ENCODE measurements around the gene MED6.
A peak's percentile ranks its signal among the peaks of the same experiment; 100 is the strongest.

Gene MED6, protein sequence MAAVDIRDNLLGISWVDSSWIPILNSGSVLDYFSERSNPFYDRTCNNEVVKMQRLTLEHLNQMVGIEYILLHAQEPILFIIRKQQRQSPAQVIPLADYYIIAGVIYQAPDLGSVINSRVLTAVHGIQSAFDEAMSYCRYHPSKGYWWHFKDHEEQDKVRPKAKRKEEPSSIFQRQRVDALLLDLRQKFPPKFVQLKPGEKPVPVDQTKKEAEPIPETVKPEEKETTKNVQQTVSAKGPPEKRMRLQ

DNA sequence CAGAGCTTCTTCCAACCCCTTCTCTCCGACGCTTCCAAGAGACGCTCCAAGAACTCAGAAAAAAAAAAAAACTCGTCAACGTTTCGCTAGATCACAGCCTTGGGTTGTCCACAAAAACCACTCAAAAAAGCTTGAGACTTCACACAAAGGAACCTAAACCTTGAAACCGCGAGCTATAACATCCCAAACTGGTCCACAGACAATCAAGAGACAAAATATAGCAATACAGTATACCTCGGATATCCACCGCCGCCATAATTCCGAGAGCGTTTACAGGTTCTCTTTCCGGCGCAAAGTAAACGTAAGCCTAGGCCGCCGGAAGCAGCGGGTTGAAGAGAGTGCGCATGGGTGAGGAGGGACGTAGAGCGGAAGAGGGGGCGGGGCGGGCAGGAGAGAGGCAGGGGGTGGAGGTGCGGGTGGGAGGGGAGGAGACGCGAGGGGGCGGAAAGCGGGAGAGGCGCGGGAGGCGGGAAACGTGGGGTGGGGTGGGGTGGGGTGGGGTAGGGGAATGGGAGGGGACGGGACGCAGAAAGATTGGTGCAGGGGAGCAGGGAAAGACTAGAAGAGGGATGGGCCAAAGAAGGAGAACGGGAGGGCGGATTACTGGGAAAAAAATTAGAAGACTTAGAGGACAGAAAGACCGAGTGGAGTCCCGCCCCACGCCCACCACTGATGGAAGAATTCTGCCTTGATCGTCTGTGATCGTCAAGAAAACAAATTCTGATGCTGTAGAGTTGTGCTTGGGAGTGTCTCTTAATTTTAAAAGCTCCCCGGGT is at the start of gene MED6:
Gene MED6 (minus strand): TSS at position 274 of the 776 bp plus-strand sequence. CDS start 18 bp downstream, at position 256.
- peak within 1 kb of the TSS; percentile 99 for H3K4me3 ChIP-seq (ENCODE audit: low read depth, low read length)
- TF ChIP-seq, protein P1, sequence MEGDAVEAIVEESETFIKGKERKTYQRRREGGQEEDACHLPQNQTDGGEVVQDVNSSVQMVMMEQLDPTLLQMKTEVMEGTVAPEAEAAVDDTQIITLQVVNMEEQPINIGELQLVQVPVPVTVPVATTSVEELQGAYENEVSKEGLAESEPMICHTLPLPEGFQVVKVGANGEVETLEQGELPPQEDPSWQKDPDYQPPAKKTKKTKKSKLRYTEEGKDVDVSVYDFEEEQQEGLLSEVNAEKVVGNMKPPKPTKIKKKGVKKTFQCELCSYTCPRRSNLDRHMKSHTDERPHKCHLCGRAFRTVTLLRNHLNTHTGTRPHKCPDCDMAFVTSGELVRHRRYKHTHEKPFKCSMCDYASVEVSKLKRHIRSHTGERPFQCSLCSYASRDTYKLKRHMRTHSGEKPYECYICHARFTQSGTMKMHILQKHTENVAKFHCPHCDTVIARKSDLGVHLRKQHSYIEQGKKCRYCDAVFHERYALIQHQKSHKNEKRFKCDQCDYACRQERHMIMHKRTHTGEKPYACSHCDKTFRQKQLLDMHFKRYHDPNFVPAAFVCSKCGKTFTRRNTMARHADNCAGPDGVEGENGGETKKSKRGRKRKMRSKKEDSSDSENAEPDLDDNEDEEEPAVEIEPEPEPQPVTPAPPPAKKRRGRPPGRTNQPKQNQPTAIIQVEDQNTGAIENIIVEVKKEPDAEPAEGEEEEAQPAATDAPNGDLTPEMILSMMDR (IDR thresholded peaks at IDR 0.05; ENCODE audit: low read depth, low read length) = no peak

DNA sequence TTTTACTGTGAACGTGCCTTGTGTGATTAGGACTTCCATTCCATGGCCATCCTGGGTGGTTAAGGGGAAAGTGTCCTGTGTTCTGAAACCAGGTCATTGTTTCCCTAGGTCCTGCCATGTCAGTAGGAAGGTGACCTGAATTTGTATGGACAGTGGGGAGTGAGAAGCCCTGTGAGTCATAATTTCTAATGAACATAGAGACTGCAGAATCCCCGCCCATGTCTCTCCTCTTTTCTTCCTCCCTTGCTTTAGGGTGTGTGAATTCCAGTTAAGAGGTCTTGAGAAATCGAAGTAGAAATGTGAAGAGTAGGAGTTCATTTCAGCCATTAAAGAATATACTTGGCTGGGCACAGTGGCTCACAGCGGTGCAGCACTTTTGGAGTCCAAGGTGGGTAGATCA is 49.3 kb upstream of the MED6 start:
- no peak overlapping the region for H3K4me3 ChIP-seq (ENCODE audit: low read depth, low read length)
- TF ChIP-seq, protein P1 (IDR thresholded peaks at IDR 0.05; ENCODE audit: low read depth, low read length) = no peak

DNA sequence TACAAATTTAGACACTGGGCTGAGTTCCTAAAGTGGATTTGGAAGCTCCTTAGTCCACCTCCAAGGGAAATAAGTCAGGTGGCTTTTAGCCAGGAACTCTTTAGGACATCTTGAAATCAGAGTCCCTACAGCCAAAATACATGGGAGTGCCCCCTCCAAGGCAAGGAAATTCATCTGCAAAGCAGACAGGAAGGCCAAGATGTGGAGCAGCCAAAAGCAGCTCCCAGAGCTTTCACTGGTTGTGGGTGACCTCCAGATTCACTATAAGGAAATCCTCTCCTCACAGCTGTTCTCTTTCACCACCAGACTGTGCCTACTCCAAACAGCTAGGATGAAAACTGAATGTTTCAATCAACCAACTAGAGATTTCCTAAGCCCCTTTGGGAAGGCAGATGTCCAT is 47.9 kb upstream of the MED6 start:
- TF ChIP-seq, protein P1 (IDR thresholded peaks at IDR 0.05; ENCODE audit: low read depth, low read length) = no peak
- no peak overlapping the region for H3K4me3 ChIP-seq (ENCODE audit: low read depth, low read length)

DNA sequence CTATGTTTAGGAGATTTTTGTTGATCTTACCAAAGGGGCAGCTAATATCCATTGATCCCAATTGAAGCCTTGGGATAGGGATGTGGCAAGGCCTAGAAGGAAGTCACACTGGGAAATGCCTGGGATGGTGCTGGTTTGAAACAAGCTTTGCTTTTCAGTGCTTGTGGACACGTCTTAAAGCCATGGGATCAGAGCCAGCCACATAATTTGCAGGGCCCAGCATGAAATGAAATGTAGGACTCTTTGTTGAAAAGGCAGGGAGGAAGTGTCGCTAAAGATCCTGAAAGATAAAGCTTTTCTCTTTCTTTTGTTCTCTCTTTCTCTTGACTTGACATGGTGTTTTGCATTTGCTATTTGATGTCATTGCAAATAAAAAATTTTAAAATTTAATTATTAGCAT is 46.2 kb upstream of the MED6 start:
- TF ChIP-seq, protein P1 (IDR thresholded peaks at IDR 0.05; ENCODE audit: low read depth, low read length) = no peak

DNA sequence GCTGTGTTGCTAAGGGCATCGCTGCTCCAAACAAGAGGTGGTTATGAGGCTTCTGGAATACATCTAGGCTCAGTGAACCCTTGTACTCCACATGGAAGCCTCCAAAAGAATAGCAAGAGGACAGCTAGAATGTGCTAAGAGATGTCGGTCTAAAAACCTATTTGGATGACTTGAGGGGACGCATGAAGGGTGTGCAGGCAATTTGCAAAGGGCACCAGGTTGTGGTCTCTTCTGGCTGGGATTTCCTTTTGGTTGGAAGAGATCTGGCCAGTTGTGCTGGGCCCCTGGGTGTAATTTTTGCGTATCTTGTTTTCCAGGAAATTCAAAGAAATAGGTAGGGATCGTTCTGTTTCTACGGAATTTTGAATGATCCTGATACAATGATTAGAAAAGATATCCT is 45.4 kb upstream of the MED6 start:
- TF ChIP-seq, protein P1 (IDR thresholded peaks at IDR 0.05; ENCODE audit: low read depth, low read length) = no peak
- H3K4me3 ChIP-seq (ENCODE audit: low read depth, low read length) = no peak overlapping the region

More for the DNA sequence above, 46.2 kb upstream of the MED6 start:
- H3K4me3 ChIP-seq (ENCODE audit: low read depth, low read length) = no peak overlapping the region

DNA sequence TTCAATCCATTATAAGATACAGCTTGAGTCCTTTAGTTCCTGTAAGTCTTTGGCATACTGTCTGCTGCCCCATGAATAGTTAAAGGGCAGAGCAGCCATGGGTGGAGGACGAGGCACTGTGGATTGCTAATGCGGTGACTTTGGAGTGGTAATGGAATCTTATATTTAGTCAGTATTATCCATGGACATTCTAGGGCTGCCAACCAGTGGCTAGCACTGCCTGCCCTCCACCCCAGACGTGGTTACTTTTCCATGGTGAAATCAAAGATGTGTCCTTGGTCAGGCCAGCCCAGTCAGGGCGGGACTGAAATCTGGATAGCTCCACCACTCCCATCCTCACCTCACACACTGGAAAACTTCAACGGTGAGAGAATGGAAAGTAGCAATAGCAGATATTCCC is 43.5 kb upstream of the MED6 start:
- TF ChIP-seq, protein P1 (IDR thresholded peaks at IDR 0.05; ENCODE audit: low read depth, low read length) = no peak
- H3K4me3 ChIP-seq (ENCODE audit: low read depth, low read length) = no peak overlapping the region
